Activated naive CD8-positive, alpha-beta T cell (primary cell): ENCODE data around the gene ENPEP.

ENCODE experiments used
- H3K27ac Mint-ChIP-seq: one replicate; pipeline ENCODE4 v1.8.0; 2021; ENCODE audit warnings: mixed read lengths
- H3K27me3 Mint-ChIP-seq: one replicate; pipeline ENCODE4 v1.8.0; 2021; ENCODE audit warnings: mixed read lengths
- H3K36me3 Mint-ChIP-seq: one replicate; pipeline ENCODE4 v1.8.0; 2021; ENCODE audit warnings: mixed read lengths
- H3K4me1 Mint-ChIP-seq: one replicate; pipeline ENCODE4 v1.8.0; 2021; ENCODE audit warnings: low read depth, mixed read lengths
- H3K4me3 Mint-ChIP-seq: one replicate; pipeline ENCODE4 v1.8.0; 2021; ENCODE audit warnings: mild to moderate bottlenecking, mixed read lengths
- H3K9me3 Mint-ChIP-seq: one replicate; pipeline ENCODE4 v1.8.0; 2021; ENCODE audit warnings: low read depth, mixed read lengths

The ENPEP gene

DNA sequence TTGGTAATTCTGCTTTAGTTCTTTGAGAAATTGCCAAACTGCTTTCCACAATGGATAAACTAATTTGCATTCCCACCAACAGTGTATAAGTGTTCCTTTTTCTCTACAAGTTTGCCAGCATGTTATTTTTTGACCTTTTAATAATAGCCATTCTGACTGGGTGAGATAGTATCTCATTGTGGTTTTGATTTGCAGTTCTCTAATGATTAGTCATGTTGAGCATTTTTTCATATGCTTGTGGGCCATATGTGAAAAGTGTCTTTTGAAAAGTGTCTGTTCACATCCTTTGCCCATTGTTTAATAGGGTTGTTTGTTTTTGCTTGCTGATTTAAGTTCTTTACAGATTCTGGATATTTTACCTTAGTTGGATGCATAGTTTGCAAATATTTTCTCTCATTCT, 25.9 kb downstream of the ENPEP start:
- Mint-ChIP-seq H3K4me3 (no peak overlapping the region), H3K27me3 (peaks cover 5% of the 10 kb centered on the region), H3K9me3 (no peaks in the 10 kb centered on the region), H3K36me3 (no peaks in the 10 kb centered on the region), H3K27ac (no peak overlapping the region), H3K4me1 (no peaks in the 10 kb centered on the region)

DNA sequence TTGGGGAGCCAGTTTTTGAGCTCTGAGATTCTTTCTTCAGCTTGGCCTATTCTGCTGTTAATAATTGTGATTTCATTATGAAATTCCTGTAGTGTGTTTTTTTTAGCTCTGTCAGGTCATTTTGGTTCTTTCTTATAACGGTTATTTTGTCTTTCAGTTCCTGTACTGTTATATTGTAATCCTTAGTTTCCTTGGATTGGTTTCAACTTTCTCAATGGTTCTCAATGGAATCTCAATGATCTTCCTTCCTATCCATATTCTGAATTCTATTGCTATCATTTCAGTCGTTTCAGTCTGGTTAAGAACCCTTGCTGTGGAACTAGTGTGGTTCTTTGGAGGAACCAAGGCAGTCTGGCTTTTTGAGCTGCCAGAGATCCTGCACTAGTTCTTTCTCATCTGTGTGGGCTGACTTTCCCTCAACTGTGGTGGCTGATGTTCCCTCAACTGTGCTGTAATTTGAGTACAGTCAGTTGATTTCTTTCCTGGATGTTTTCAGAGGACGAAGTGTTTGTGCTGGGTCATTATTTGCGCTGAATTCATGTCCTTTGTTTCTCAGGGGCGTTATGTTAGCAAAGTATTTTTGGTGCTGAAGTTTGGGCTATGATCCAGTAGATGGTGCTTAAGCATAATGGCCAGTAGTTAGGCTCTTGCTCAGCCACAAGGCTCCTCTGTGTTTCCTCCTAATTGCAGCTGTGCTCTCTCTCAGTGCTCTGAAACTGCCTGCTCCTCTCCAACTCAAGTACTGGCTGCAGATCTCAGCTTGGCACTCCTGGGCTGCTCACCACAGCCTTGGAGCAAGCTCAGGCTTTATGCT, 27.5 kb downstream of the ENPEP start:
- Mint-ChIP-seq H3K9me3 (no peaks in the 10 kb centered on the region), H3K27me3 (peaks cover 2% of the 10 kb centered on the region), H3K4me3 (no peak overlapping the region), H3K27ac (no peak overlapping the region), H3K4me1 (no peaks in the 10 kb centered on the region), H3K36me3 (no peaks in the 10 kb centered on the region)

DNA sequence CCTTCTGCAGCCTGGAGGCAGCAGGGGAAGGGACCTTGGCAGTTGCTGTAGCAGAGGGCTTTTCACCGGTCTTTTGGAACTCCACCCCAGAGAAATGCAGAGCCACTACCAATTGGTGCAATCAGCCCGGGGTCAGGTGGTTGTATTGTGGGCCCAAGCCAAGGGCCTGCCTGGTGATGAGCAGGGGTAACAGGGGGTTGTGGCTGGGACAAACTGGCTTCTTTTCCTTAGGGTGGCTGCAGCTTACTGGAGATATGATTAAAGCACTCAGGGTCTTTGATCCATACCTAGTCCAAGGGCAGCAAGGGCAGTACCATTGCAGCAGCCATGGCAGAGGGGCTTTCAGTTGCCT, 28.1 kb downstream of the ENPEP start:
- Mint-ChIP-seq H3K9me3 (no peaks in the 10 kb centered on the region), H3K27me3 (peaks cover under 1% of the 10 kb centered on the region), H3K4me1 (no peaks in the 10 kb centered on the region), H3K4me3 (no peak overlapping the region), H3K27ac (no peak overlapping the region), H3K36me3 (no peaks in the 10 kb centered on the region)

DNA sequence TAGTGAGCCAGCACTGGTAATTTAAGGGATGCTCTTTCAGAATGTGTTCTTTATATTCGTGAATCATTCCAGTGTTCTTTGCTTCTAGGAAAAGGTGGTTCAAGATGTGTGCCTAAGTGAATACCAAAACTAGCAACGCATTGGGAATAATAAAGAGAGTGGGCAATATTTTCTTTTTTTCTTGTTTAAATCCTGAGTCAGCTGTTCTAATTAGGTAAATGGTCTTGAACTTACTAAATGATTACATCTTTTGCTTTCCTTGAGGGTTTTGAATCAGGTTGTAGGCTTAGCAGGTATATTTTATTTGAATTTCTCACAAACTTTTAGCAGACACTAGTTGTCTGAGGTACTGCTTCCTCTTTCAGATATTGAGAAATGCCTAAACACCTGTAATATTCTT, 29.5 kb downstream of the ENPEP start:
- no peaks in the 10 kb centered on the region for H3K36me3 Mint-ChIP-seq

DNA sequence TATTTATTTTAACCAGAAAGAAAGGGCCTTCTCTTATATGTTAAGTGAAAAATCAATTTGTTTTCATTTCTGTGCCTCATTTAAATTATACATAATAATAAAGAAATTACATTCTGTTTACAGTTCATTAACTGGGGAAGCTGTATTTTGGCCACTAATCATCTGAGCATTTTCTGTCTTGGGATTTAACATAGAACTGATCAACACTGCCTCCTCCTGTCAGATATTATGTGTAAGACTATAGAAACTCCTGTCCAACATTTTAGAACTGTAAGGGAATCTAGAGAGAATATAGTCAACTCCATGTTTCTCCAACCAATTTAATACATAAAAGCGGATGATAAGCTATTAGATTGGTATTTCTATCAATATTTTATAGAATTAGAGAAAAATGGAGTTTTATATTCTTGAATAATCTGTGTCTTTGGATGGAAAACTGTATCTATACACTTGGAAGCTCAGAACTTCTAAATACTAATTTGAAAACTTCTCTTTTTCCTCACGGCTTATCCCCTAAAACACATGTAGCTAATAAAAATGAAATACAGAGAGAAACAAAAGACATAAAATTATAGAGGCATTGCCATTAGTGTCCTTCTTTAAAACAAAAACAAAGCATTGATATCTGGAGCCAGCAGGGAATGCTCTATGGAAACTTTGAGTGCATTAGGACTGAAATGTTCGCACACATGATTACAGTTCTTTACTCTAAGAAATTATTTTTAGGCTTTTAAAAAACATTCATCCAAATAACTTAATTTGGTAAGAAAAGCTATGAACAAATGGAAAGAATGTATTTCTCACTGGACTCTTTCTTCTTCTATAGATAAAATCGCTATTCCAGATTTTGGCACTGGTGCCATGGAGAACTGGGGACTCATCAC, 33.1 kb downstream of the ENPEP start:
- Mint-ChIP-seq H3K36me3 (no peaks in the 10 kb centered on the region), H3K27ac (no peak overlapping the region), H3K27me3 (no peaks in the 10 kb centered on the region), H3K4me1 (no peaks in the 10 kb centered on the region), H3K4me3 (no peak overlapping the region), H3K9me3 (no peaks in the 10 kb centered on the region)

More for the DNA sequence above, 29.5 kb downstream of the ENPEP start:
- Mint-ChIP-seq H3K4me1 (no peaks in the 10 kb centered on the region), H3K9me3 (no peaks in the 10 kb centered on the region), H3K4me3 (no peak overlapping the region), H3K27ac (no peak overlapping the region), H3K27me3 (no peaks in the 10 kb centered on the region)

DNA sequence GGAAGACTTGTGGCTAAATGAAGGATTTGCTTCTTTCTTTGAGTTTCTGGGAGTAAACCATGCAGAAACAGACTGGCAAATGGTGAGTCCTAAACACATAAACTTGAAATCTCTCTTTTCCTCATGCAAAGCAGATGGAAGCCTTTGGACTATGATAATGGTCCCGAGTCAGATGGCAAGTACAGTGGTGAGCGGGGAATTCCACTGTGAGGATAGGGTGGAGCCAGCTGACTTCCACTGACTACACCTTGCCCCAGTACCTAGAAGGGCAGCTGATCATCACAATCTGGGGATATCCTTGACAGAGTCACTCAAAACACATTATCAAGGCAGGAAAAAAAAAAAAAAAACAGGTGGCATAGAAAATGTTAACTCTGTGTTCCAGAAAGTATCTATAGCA, 34.3 kb downstream of the ENPEP start:
- no peaks in the 10 kb centered on the region for H3K36me3 Mint-ChIP-seq
- no peaks in the 10 kb centered on the region for H3K27me3 Mint-ChIP-seq
- H3K9me3 Mint-ChIP-seq: no peaks in the 10 kb centered on the region
- H3K4me3 Mint-ChIP-seq: no peak overlapping the region
- peaks cover 4% of the 10 kb centered on the region for H3K4me1 Mint-ChIP-seq
- no peak overlapping the region for H3K27ac Mint-ChIP-seq

GRCh38 chr4:110510955-110511544, 35.1 kb downstream of the ENPEP start:
- Mint-ChIP-seq H3K9me3 (no peaks in the 10 kb centered on the region), H3K4me1 (peaks cover 12% of the 10 kb centered on the region), H3K36me3 (no peaks in the 10 kb centered on the region), H3K27ac (no peak overlapping the region), H3K4me3 (no peak overlapping the region), H3K27me3 (no peaks in the 10 kb centered on the region)

DNA sequence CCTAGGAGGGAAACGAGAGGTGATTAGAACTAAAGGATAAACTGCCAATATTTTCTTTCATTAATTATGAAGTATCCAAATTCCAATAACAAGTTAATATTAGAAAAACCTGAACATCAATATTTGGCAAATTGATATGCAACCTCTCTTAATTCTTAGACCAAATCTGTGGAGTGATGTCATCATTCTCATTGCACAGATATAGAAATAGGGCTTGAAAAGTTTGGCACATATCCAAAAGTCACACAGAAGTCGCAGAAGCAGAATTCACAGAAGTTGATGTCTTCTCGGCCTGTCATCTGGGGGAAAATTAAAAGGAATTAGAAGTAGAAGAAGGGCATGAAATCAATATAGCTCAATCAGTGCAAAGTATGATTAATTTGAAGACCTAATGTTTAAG, 36.9 kb downstream of the ENPEP start:
- H3K27ac Mint-ChIP-seq: no peak overlapping the region
- no peak overlapping the region for H3K4me3 Mint-ChIP-seq
- H3K4me1 Mint-ChIP-seq: peaks cover 17% of the 10 kb centered on the region
- H3K27me3 Mint-ChIP-seq: no peaks in the 10 kb centered on the region
- no peaks in the 10 kb centered on the region for H3K36me3 Mint-ChIP-seq
- H3K9me3 Mint-ChIP-seq: no peaks in the 10 kb centered on the region

- Mint-ChIP-seq H3K4me3 (peak overlapping the region; percentile 90), H3K27me3 (no peaks in the 10 kb centered on the region), H3K36me3 (no peaks in the 10 kb centered on the region), H3K4me1 (peaks cover 17% of the 10 kb centered on the region), H3K27ac (no peak overlapping the region), H3K9me3 (no peaks in the 10 kb centered on the region)
Observed at GRCh38 chr4:110514889-110515479, 39.0 kb downstream of the ENPEP start.

- Mint-ChIP-seq H3K4me1 (peaks cover 17% of the 10 kb centered on the region), H3K4me3 (peak overlapping the region; percentile 90), H3K9me3 (no peaks in the 10 kb centered on the region), H3K36me3 (no peaks in the 10 kb centered on the region), H3K27me3 (peaks cover 4% of the 10 kb centered on the region), H3K27ac (peak overlapping the region; percentile 13)
Observed at GRCh38 chr4:110515676-110516075, 39.7 kb downstream of the ENPEP start.

DNA sequence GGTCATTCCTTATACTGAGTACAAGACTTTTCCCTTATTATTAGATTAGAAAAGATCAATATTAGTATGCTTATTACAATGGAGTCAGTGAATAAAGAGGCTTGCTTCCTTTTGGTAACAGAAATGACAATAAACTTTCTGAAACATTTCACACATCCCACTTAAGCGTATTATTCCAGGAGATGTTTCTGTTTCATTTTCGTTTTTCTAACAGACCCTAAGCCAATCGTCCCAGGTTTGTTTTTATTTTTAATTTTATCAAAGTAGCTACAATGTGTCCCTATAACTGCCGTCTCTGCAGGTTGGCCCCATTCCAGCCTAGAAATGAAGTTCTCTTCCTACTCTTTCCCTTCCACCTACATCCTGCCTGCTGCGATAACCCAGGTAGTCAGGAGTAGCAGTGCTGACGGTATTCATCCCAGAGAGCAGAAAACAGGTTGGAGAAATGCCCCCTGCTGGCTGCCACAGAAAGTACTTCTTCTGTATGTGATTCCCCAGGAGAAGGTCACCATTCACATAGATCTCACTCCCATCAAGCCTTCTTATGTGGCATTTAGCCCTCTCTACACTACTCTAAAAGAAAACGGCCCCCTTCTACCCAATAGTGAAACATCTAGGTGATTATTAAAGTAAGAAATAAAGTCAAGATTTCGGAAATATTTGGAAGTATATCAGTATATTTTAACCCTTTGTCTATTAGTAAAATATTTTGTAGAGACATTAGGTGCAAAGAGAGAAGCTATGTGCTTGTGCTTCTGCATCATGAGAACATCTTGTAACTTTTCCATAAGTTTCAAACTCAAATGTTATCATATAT, 40.4 kb downstream of the ENPEP start:
- Mint-ChIP-seq H3K36me3 (no peaks in the 10 kb centered on the region), H3K4me3 (peak overlapping the region; percentile 90), H3K27ac (peak overlapping the region; percentile 82), H3K27me3 (peaks cover 5% of the 10 kb centered on the region), H3K9me3 (no peaks in the 10 kb centered on the region), H3K4me1 (peaks cover 17% of the 10 kb centered on the region)

DNA sequence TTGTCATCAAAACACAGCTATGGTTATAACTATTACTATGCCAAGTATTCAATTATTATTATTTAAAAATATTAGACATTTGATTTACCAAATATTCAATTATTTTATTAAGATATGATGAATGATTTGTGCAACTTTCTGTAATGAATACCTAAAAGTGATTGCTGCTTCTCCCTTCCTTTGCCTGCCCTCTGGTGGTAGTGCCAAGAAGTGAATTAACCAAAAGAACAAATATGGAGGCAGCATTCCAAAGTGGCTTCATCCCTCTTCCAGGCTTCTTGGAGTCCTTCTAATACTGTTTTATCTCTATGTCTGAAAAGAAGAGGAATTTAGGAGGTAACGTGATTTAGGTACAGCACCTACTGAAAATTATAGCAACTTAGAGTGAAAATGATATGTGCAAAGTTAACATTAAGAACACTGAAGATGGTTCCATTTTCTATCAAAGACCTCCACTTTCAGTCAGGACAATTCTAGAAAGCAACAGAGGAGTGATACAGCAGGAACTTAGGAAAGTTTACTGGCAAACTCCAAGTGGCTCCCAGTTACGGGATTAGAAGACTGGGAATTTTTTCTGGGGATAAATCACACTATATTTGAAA, 43.0 kb downstream of the ENPEP start:
- no peaks in the 10 kb centered on the region for H3K9me3 Mint-ChIP-seq
- H3K36me3 Mint-ChIP-seq: no peaks in the 10 kb centered on the region
- peaks cover 17% of the 10 kb centered on the region for H3K4me1 Mint-ChIP-seq
- H3K4me3 Mint-ChIP-seq: no peak overlapping the region
- no peak overlapping the region for H3K27ac Mint-ChIP-seq
- H3K27me3 Mint-ChIP-seq: peaks cover 10% of the 10 kb centered on the region

- H3K4me3 Mint-ChIP-seq: no peak overlapping the region
- no peaks in the 10 kb centered on the region for H3K36me3 Mint-ChIP-seq
- no peaks in the 10 kb centered on the region for H3K9me3 Mint-ChIP-seq
- H3K4me1 Mint-ChIP-seq: peaks cover 7% of the 10 kb centered on the region
- H3K27me3 Mint-ChIP-seq: peaks cover 12% of the 10 kb centered on the region
- H3K27ac Mint-ChIP-seq: no peak overlapping the region
Observed at GRCh38 chr4:110520886-110521285, 44.9 kb downstream of the ENPEP start.

DNA sequence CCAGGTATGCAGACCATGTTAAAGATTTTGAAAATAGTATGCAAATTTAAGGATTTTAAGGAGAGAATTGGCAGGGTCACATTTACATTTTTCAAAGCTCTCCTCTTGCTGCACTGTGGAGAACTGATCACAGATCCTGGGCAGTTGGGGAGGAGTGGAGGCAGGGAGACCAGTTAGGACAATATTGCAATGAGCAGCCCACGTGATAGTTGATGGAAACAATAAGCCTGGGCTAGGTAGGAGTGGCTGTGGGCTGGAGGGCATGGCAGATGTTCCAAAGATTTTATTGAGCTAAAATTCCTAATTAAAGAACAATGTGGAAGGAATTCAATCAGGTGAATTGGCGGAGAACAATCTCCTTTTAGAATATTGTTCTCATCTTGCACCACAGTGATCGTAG, 50.6 kb downstream of the ENPEP start:
- Mint-ChIP-seq H3K27ac (no peak overlapping the region), H3K27me3 (peaks cover 15% of the 10 kb centered on the region), H3K4me1 (no peaks in the 10 kb centered on the region), H3K4me3 (no peak overlapping the region), H3K9me3 (no peaks in the 10 kb centered on the region), H3K36me3 (no peaks in the 10 kb centered on the region)
